AG08395 (cell line): ENCODE results near the gene RBM44.

Source experiments
- DNase-seq: peaks from one replicate; pipeline ENCODE4 v3.0.0; 2012; ENCODE audit warnings: mixed read lengths, low spot score

The RBM44 gene

DNA sequence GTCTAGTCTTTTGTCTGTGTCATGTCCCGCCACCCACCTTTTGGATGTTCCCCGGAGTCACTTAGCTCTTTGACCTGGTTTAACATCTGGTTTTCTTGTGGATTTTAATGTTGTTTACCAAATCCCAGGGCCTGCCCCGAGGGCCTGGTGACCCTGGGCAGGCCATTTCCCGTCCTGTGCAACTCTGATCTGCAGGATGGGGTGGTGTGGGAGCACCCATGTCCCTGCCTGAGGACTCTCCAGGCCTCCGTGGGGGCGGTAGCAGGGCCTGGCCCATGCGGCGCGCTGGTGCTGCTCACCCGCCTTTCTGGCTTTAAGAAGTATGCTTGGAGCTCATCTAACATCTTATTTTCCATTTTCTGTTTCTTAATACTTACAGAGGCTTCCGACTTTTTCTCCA, 71.5 kb downstream of the RBM44 start:
- no peak for DNase-seq

DNA sequence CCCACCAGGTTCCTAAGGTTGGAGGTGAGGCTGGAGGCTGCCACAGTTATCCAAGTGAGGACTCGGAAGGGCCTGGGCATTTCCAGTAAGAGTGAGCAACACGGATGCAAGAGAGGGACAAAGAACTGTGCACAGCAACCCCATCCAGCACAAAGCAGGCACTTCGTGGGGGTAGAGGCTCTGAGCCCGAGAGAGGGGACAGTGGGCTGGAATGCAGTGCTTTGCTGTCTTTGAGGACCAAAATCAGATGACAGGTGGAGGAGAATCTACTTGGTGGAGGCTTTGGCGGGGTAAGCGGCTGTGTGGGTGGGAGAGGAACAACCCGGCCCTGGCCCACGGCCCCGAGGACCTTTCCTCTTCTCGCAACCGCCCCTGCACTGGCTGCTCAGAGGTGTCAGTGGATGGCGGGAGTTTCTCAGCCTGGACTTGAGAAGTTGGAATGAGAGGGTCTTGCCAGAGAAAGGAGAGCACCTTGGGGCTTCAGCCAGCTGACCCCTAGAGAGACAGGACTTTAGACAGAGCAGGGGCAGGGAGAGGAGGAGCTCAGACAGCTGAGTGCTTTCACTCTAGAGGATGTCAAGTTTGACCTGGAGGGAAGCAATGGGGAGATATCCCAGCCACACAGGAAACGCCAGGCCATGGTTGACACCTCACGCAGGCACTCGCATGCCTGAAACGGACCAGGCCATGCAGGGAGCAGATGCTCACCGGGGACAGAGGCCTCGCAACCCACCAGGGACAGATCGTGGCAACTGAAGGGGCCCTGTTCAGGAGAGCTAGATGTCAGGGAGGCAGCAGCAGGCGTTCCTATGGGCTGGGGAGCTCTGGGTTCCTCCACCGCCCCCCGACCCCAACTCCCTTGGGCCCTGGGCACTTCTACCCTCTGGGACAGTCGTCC, 72.4 kb downstream of the RBM44 start:
- DNase-seq, result no peak

DNA sequence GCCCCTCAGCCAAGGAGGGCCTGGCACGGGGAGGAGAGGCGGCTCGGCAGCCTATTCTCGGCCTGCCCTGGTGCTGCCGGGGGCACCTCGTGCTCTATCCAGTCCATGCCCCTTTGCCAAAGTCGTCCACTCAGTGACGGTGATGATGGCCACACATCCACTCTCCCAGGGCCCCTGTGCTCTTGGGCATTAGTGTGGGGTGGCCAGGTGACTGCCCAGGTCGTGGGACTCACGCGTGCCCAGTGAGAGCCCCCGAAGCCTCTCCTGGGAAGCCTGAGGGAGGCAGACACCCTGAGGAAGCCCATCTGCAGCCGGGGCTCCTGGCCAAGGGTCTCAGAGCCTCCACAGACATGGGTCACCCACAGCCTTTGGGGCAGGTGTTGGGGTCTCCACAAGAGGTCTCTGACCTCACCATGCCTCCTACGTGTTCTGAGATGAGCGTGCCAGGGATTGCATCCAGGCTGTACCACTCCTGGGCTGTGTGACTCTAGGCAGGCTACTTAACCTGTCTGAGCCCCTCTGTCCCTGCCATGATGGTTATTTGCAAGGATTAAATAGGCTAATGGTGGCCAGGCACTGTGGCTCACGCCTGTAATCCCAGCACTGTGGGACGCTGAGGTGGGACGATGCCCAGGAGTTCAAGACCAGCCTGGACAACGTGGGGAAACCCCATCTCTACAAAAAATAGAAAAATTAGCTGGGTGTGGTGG, 73.8 kb downstream of the RBM44 start:
- DNase-seq, result no peak

DNA sequence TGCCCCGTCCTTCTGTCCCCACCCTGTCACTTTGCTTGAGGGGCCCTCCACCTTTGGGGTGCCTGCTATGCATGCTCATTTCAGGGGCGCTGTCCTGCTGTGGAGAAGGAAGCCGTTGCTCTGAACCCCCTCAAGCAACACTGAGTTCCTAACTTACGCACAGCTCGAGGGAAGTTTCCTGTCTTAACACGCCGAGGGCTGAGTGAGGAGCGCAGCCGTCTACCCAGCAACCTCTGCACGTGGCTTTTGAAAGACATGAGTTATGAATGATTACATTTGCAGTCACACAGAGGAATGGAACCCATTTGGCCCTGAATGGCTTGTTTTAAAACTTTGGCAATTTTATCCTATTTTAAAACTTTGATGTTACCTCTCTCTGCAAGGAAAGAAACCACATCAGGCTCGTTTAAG, 74.8 kb downstream of the RBM44 start:
- DNase-seq, result peak; percentile 15

DNA sequence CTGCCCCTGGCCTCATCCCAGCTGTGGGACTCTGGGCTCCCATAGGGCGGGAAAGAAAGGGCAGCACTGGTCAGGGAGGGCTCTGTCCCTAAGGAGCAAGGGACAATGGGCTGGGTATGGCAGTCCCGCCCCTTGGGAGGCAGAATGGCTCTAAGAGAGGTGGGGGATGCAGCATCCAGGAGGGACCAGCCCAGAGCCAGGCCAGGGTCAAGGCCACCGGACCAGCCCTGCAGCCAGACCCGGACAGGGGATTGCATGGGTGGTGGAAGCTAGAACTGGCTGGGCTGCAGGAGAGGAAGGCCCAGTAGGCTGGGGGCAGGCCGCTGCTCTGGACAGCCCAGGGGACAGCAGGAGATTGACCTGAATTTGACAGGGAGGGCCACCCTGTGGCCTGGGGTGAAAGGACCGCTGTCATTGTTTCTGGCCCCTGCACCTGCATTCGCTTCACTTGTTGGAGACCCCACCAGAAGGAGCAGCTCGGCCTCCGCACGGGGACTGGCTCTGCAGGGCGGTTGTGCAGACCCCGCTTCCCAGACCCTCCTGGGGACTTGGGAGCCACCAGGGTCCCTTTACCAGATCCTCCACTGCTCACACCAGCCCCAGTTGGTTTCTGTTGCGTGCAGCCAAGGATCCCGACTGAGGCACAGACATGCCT, 75.4 kb downstream of the RBM44 start:
- DNase-seq, result no peak

DNA sequence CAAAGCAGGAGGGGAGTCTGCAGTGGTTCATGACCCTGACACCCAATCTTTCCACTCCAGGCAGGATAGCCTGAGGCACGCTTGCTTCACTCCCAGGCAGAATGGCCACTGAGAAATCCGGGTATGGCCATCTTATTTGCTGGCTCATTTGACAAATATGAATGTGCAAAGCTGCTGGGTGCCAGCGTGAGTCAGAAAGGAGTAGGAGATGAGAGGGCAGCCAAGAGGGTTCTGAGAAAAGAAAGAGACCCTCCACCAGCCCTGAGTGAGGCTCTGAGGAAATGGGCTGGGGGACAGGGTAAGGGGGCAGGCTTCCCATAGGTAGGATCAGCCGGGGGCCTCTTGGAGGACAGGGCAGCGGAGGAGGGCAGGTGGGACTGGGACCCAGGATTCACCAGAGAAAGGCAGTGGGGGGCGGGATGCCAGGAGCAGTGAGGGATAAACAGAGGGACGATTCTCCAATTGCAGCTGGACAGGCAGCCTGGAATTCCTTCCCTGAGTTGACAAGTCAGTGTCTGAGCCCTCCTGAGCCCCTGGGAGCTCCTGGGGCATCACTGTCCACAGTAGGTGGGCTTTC, 76.1 kb downstream of the RBM44 start:
- DNase-seq, result peak; percentile 88

DNA sequence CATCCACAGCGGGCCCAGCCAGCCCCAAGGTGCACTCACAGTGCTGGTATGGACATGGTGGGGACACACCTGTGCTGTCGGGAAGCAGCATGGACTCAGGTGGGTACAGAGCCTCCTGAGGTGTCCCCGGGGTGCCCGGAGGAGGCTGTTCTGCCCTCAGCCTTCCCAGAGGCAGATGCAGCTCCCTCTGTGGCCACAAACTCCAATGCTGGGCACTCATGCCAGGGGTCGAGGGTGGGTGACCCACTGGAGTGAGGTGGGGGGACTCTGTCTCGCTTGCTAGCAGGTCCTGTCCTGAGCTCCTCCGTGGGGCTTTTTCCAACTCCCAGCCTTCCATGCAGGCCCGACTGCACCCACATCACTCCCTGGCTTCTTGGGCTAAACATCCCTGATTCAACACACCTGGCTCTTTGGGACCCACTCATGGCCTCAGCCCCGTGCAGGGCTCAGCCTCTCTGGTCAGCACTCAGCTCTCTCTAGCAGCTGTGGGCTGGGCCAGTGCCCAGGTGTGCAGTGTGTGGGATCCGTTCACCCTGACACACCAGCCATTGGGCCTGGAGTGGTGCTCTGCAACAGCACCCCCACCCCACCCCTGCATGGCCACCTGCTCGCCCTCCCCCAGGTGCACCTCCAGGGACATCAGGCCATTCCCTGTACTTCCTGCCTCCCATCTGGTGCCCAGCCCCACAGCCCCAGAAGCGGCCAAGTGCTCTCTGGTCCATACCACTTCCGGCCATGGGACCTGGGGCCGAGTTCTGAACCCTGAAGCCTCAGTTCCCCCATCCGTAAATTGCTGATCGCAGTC, 76.9 kb downstream of the RBM44 start:
- DNase-seq, result no peak

DNA sequence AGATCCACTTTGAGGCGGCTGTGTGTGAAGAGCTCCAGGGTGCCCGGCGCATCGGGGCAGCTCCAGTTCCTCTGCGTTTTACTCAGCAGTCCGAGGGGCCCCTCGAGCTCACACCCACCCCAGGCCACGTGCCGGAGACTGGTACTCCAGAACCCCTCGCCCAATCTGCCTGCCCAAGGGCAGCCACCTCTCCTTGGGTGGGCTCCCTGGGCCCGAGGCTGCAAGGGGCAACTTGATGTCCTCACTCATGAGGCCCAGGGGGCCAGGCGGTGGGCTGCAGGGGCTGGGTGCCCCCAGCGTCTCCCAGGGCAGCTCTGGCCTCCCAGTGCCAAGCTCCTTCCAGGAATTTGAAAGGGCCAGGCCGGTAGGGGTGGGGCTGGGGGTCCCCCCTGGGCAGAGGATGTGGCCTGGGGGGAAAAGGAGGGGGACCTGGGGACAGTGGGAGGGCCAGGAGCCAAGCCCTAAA, 77.5 kb downstream of the RBM44 start:
- DNase-seq, result no peak

DNA sequence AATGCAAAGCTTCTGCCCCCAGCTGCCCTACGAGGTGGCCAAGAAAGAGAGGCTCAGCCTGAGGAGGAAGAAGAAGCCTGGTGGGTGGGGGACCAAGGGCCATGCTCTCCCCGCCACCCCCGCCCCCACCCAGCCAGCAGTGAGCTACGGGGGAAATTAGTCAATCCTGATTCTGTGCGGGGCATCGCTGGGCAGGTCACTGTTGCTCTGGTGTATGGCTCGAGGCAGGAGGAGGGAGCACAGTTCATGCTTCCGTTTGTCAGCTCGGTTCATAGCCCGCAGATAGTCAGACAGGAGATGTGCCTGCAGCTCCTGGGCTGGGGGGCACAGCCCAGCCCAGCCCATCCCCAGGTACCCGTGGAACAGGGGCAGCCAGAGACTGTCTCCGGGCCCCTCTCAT, 78.0 kb downstream of the RBM44 start:
- DNase-seq, result no peak

DNA sequence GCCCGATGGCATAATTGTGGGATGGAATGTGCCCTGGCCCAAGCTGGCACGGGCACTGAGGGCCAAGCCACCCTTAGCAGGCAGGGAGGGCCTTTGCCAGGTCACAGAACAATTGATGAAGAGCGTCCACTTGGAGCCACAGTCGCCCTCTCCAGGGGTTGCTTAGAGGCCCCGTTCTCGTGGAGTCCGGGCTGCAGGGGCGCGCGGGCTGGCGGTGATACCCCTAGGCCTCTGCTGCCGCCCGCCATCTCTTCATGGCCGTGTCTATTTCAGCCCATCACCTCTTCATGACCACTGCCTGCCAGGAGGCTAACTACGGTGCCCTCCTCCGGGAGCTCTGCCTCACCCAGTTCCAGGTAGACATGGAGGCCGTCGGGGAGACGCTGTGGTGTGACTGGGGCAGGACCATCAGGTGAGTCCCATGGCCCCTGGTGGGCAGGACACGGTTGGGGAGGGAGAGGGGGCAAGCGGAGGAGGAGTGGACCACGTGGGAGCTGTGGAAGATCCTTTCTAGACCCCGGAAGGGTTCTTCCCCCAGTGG, 78.4 kb downstream of the RBM44 start:
- DNase-seq, result no peak

DNA sequence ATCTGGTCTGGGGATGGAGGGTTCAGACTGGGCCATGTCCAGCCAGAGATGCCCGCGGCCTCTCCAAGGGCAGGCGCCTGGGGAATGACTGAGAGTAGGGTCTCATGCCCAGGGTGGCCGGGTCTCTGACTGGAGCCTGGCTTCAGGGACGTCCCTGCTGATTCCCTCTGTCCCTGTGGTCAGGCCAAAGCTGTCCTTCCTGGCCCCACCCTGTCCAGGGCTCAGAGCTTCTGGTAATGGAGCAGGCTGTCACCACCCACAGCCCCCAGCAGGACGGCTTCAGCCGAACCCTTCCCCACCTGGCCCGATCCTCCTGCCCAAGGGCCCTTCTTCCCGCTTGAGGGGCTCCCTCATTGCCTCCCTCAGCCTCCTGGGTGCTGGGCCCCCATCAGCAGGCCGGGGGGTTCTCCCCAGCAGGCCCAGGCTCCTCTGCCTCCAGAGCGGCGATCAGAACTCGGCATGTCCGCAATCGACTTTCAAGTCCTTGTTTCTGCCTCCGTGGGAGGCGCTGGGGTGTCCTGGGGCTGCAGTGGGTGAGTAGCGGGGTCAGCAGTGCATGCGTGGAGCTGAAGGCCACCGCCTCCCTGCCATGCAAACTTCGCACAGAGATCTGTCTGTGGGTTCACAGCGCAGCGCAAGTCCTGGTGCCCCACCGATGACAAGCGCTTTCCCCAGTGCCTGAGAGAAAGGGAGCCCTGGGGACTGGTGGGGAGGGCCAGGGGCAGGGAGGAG, 79.2 kb downstream of the RBM44 start:
- DNase-seq, result no peak

DNA sequence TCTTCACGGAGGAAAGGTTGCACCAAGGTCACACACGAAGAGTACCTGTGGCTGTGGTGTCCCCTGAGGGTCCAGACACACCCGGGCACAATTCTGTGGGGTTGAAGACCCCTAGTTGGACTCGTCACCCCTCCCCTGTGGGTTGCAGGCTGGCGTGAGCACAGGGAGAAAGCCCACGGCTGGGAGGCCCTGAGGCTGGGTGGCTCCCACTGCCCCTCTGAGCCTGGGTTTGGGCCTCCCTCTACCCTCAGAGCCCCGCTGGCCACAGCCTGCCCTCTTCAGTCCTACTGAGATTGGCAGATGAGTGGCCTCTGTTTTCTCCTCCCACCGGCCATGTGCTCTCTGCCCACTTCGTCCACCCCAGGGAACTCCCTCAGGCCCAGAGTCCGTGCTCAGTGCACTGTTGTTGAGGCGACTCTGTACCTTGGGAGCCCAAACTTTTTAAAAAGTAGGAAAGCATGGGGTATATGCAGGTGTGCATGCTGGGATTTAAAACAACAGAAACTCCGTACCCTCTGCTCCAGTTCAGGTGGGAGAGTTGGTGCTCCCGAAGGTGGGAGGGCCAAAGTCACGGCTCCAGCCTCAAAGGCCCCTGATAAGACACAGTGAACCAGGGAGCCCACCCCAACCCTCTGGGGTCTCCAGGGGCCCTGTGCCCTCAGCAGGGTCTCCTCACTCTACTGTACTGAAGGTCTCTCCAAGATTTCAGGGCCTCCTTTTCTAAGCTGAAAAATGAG, 79.9 kb downstream of the RBM44 start:
- no peak for DNase-seq

DNA sequence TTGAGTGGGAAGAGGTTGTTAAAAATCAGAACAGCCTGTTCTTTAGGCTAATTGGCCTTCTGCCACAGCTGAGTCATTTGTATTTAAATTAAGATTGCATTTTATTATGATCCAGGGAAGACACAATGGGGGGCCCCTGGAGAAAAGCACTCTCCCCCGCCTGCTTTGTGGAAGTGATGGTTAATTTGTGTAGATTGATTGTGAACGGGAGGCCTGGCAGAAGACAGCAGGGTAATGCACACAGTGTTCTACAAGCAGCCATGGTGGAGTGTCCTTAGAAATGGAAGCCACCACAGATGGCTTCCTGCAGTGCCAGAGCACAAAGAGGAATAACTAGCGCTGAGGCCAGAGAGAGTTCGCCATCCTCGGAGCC, 80.5 kb downstream of the RBM44 start:
- DNase-seq, result no peak

DNA sequence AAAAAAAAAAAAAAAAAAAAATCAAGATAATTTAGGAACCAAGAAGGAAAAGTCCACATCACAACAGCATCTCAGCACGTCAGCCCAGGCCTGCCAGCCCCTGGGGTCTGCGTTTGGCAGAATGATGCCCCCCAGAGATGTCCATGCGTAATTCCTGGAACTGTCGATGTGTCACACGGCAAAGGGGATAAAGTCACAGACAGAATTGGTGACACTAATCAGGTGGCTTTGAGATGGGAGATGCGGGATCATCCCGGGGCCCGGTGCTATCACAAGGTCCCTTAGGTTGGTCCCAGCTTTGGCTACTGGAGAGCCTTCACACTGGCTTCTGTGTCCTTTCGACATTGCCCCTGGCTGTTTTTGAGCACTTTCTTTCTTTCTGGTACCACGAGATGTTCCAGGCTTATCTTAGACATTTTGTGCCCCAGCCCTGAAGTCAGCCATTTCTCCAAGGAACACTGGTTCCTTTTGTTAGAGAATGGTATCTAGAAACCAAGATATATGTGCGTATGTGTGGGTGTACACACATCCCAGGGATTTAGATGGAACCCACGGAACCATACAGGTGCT, 81.5 kb downstream of the RBM44 start:
- DNase-seq, result no peak

DNA sequence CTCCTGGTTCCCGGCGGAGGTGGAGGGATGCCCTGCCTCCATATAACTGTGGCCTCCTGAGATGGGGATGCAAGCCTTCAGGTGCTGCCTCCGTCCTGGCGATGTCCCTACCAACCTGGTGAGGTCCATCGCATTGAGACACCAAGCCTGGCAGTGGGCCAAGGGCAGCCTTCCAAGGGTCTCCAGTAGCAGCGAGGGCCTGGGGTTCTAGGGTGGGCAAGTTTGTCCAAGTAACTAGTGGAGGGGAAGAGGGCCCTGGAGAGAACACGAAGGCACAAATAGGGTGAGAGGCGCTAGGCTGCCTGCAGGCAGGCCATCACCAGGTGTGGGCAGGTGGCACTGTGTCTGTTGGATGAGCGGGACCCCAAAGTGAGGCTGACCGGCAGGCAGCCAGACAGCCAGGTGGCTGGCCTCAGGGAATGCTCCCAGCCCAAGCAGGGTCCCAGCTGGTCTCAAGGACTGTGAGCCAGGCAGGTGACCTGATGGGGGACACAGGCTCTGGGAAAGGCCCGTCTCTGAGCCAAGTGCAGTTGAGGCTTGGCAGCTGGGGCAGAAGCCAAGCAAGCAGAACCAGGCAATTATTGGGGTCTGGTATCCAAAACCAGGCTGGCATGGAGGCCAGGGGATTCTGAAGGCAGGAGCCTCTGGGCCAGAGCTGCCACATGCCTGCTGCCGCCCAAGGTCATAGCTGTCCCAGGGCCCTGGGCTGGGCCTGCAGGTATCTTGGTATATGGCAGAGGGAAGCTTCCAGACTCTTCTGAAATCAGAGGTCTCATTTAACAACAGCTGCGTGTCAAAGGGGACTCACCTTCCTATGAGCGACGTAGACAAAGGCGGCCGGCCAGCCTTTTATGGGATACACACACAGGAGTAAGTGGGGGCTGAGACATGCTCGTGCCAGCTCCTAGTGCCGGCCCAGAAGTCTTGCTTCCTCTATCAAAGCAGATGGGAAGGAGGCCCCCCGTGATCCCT, 84.2 kb downstream of the RBM44 start:
- no peak for DNase-seq

DNA sequence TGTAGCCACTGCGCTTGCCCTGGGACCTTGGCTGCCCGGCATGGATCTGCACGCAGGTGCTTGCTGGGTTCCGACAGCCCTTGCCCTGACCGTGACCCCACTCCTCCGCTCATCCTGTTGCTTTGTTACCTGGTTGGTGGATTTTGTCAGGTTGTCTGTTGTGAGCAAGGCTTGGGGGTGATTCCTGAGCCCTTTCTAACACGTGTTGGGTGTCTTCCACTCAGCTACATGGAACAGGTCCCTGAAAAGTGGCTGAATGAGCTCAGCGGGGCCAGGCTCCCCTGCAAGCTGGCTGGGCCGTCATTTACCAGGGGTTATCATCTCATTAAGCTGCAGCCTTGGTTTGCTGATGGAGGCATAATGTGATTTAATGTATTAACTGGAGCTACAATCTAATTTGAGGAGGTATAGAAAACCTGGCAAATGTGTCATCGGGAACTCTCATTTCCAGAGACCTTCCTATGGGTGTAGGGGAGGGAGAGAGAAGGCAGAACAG, 85.4 kb downstream of the RBM44 start:
- DNase-seq, result no peak

DNA sequence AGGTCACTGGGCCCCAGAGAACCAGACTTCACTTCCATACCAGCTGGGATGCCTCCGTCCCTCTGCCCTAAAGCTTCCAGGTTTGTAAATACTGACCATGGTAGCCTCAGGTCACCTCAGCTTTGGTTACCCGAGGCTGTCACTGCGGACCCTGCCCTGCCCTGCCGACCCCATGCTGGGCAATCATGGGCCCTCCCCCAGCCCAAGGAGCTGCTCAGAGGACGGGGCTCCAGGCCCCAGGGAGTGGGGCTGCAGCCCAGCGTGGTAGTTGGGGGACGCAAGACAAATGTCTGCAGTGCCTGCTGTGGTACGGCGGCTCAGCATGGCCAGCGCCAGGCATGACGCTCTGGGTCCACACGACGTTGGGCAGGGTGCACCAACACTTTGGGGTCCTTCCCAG, 86.1 kb downstream of the RBM44 start:
- DNase-seq, result no peak
